Measurements from ENCODE around the gene CNTNAP2. TPM values are rescaled to one million over a fixed set of nuclear protein-coding genes. Genes with fewer than 3 reads are reported as not detected.

Gene CNTNAP2
- polyA plus RNA-seq, 1 experiment = not detected

- Histone ChIP-seq H3K27me3 (ENCODE audit: control insufficient read depth, insufficient read depth, low read length) (no peaks in the 10 kb centered on the region), H3K4me3 (ENCODE audit: low read depth, low read length) (no peak overlapping the region), H3K36me3 (ENCODE audit: control insufficient read depth, insufficient read depth, low read length) (no peaks in the 10 kb centered on the region)
- DNase-seq (ENCODE audit: low read depth) = no peak
- ChIA-PET CTCF (no interaction called here), POLR2A (no interaction called here)
- no peak for TF ChIP-seq CTCF (IDR thresholded peaks at IDR 0.05; ENCODE audit: insufficient read depth, low read depth, low read length)
Measured at GRCh38 chr7:146208492-146208891, 91.9 kb downstream of the CNTNAP2 start.

- ChIA-PET CTCF (no interaction called here), POLR2A (no interaction called here)
- TF ChIP-seq CTCF (IDR thresholded peaks at IDR 0.05; ENCODE audit: insufficient read depth, low read depth, low read length) = no peak
- H3K36me3 ChIP-seq (ENCODE audit: control insufficient read depth, insufficient read depth, low read length) = no peaks in the 10 kb centered on the region
- no peak for DNase-seq (ENCODE audit: low read depth)
- H3K4me3 ChIP-seq (ENCODE audit: low read depth, low read length) = no peak overlapping the region
- H3K27me3 ChIP-seq (ENCODE audit: control insufficient read depth, insufficient read depth, low read length) = no peaks in the 10 kb centered on the region
Measured at GRCh38 chr7:146214842-146215241, 98.2 kb downstream of the CNTNAP2 start.

- TF ChIP-seq CTCF (IDR thresholded peaks at IDR 0.05; ENCODE audit: insufficient read depth, low read depth, low read length) = no peak
- no peaks in the 10 kb centered on the region for H3K27me3 ChIP-seq (ENCODE audit: control insufficient read depth, insufficient read depth, low read length)
- no peak overlapping the region for H3K4me3 ChIP-seq (ENCODE audit: low read depth, low read length)
- H3K36me3 ChIP-seq (ENCODE audit: control insufficient read depth, insufficient read depth, low read length) = no peaks in the 10 kb centered on the region
- DNase-seq (ENCODE audit: low read depth) = no peak
- CTCF ChIA-PET = no interaction called here
- POLR2A ChIA-PET = no interaction called here
Measured at GRCh38 chr7:146216396-146217041, 99.9 kb downstream of the CNTNAP2 start.

GRCh38 chr7:146223851-146224250, 107.2 kb downstream of the CNTNAP2 start:
- ChIA-PET CTCF (interaction anchor here (0.5 kb wide), 1 partner anchor 11 kb away, joined by 3 read pairs; no protein-coding TSS in a partner anchor), POLR2A (no interaction called here)
- H3K36me3 ChIP-seq (ENCODE audit: control insufficient read depth, insufficient read depth, low read length) = no peaks in the 10 kb centered on the region
- H3K27me3 ChIP-seq (ENCODE audit: control insufficient read depth, insufficient read depth, low read length) = no peaks in the 10 kb centered on the region
- no peak overlapping the region for H3K4me3 ChIP-seq (ENCODE audit: low read depth, low read length)
- TF ChIP-seq CTCF (IDR thresholded peaks at IDR 0.05; ENCODE audit: insufficient read depth, low read depth, low read length) = no peak
- no peak for DNase-seq (ENCODE audit: low read depth)

- TF ChIP-seq CTCF (IDR thresholded peaks at IDR 0.05; ENCODE audit: insufficient read depth, low read depth, low read length) = no peak
- CTCF ChIA-PET = no interaction called here
- Histone ChIP-seq H3K27me3 (ENCODE audit: control insufficient read depth, insufficient read depth, low read length) (no peaks in the 10 kb centered on the region), H3K36me3 (ENCODE audit: control insufficient read depth, insufficient read depth, low read length) (no peaks in the 10 kb centered on the region), H3K4me3 (ENCODE audit: low read depth, low read length) (no peak overlapping the region)
- no peak for DNase-seq (ENCODE audit: low read depth)
- POLR2A ChIA-PET = no interaction called here
Measured at GRCh38 chr7:146232604-146233003, 116.0 kb downstream of the CNTNAP2 start.

All from BJ (cell line).